Measurements from ENCODE around the gene HECW1.

DNA sequence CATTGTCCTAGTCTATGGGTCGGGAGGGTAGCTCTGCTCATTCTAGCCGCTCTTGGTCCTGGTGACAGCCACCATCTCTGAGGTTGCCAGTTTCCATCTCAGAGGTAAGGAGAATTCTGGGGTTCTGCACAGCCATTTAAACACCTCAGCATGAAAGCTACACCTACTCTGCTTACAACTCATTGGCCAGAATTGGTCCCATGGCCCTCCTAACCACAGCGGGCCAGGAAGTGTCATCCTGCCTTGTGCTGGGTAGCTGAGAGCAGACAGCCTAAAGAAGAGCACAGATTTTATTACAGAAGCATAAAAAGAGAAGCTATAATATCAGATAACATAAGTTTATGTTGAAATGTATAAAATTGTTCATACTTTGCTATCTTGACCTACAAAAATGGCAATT is 152.7 kb downstream of the HECW1 start:
- TF ChIP-seq, protein P1, sequence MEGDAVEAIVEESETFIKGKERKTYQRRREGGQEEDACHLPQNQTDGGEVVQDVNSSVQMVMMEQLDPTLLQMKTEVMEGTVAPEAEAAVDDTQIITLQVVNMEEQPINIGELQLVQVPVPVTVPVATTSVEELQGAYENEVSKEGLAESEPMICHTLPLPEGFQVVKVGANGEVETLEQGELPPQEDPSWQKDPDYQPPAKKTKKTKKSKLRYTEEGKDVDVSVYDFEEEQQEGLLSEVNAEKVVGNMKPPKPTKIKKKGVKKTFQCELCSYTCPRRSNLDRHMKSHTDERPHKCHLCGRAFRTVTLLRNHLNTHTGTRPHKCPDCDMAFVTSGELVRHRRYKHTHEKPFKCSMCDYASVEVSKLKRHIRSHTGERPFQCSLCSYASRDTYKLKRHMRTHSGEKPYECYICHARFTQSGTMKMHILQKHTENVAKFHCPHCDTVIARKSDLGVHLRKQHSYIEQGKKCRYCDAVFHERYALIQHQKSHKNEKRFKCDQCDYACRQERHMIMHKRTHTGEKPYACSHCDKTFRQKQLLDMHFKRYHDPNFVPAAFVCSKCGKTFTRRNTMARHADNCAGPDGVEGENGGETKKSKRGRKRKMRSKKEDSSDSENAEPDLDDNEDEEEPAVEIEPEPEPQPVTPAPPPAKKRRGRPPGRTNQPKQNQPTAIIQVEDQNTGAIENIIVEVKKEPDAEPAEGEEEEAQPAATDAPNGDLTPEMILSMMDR (IDR thresholded peaks at IDR 0.05), result no peak
- no peak for TF ChIP-seq POLR2A (IDR thresholded peaks at IDR 0.05)

Measured in heart left ventricle (tissue), 13 donors.